ENCODE data around the gene STAMBP.

Gene STAMBP

DNA sequence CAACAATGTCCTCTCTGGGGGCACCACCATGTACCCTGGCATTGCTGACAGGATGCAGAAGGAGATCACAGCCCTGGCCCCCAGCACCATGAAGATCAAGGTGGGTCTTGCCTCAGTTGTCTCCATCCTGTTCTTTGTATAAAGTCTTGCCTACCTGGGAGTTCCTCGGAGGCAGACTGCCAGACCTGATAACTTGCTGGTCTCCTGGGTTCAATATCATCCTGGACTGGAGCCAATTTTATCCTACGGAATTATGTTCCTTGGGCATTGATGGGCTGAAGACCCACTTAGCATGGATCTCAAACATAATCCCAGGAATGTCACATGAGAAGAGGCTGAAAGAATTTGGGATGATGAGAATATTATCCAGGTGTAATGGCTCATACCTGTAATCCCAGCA lies 87.9 kb downstream of the STAMBP start:
- TF ChIP-seq, protein P1, sequence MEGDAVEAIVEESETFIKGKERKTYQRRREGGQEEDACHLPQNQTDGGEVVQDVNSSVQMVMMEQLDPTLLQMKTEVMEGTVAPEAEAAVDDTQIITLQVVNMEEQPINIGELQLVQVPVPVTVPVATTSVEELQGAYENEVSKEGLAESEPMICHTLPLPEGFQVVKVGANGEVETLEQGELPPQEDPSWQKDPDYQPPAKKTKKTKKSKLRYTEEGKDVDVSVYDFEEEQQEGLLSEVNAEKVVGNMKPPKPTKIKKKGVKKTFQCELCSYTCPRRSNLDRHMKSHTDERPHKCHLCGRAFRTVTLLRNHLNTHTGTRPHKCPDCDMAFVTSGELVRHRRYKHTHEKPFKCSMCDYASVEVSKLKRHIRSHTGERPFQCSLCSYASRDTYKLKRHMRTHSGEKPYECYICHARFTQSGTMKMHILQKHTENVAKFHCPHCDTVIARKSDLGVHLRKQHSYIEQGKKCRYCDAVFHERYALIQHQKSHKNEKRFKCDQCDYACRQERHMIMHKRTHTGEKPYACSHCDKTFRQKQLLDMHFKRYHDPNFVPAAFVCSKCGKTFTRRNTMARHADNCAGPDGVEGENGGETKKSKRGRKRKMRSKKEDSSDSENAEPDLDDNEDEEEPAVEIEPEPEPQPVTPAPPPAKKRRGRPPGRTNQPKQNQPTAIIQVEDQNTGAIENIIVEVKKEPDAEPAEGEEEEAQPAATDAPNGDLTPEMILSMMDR (IDR thresholded peaks at IDR 0.05; ENCODE audit: low read depth, low read length) = no peak
- TF ChIP-seq EZH2phosphoT487 (IDR thresholded peaks at IDR 0.05; ENCODE audit: low read depth) = no peak
- Histone ChIP-seq H3K27me3 (ENCODE audit: low read depth, low read length) (no peaks in the 10 kb centered on the region), H4K20me1 (ENCODE audit: insufficient read depth, low read length) (no peaks in the 10 kb centered on the region), H3K4me1 (ENCODE audit: low read length) (no peaks in the 10 kb centered on the region), H3K27ac (ENCODE audit: low read length) (no peak overlapping the region), H3K9ac (ENCODE audit: low read length) (no peak overlapping the region), H3K9me3 (ENCODE audit: insufficient read depth, low read length) (no peaks in the 10 kb centered on the region), H3K4me2 (ENCODE audit: low read length) (no peak overlapping the region), H3K79me2 (ENCODE audit: low read length) (no peaks in the 10 kb centered on the region), H2AFZ (ENCODE audit: low read depth, low read length) (no peak overlapping the region), H3K36me3 (replicated peaks; ENCODE audit: low read depth, low read length) (peaks cover 68% of the 10 kb centered on the region), H3K4me3 (ENCODE audit: low read length) (no peak overlapping the region)

DNA sequence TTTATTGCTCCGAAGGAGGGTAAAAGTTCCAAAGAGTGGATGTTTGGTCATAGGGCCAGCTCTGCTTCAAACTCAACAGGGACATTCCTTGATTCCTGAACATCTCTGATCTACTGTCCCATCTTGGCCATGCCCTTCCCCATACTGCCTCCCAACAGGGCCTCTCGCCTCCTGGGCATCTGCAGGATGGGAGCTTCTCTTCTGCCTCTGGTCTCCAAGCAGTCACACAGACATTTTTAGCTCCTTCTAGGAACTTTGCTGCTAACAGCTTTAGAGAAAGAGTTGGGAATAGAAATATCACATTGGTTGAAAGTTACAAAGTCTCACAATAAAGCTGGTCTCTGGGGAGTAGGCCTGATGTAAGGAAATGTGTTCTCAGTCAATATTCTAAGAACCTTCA lies 88.5 kb downstream of the STAMBP start:
- no peak overlapping the region for H3K4me2 ChIP-seq (ENCODE audit: low read length)
- TF ChIP-seq, protein P1 (IDR thresholded peaks at IDR 0.05; ENCODE audit: low read depth, low read length) = no peak
- no peak for TF ChIP-seq EZH2phosphoT487 (IDR thresholded peaks at IDR 0.05; ENCODE audit: low read depth)

DNA sequence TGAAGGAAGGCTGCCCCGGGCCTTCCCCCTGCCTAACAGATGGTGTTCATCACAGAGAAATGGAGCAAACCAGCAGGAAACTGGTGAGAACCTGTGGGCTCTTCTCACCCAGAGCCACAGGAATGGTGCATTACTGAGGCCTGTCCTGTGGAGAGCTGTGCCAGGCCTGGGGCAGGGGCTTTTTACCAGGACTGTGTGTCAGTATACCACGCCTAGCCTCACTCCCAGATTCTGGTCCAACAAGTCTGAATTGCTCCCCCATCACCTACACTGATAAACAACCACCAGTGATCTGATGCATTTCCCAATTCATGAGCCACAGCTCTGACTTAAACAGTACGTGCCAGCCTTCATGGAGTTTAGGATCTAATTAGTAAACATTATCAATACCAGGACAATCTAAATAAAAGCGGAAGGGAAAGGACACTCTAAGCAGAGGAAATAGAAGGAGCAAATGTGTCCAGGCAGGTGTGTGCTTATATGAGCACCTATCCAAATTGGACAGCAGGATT lies 89.0 kb downstream of the STAMBP start:
- H3K27ac ChIP-seq (ENCODE audit: low read length) = no peak overlapping the region
- H3K9me3 ChIP-seq (ENCODE audit: insufficient read depth, low read length) = no peaks in the 10 kb centered on the region
- H3K79me2 ChIP-seq (ENCODE audit: low read length) = no peaks in the 10 kb centered on the region
- H3K4me1 ChIP-seq (ENCODE audit: low read length) = no peaks in the 10 kb centered on the region
- TF ChIP-seq, protein P1 (IDR thresholded peaks at IDR 0.05; ENCODE audit: low read depth, low read length) = no peak
- TF ChIP-seq EZH2phosphoT487 (IDR thresholded peaks at IDR 0.05; ENCODE audit: low read depth) = no peak
- no peak overlapping the region for H3K9ac ChIP-seq (ENCODE audit: low read length)
- no peaks in the 10 kb centered on the region for H3K27me3 ChIP-seq (ENCODE audit: low read depth, low read length)
- no peak overlapping the region for H2AFZ ChIP-seq (ENCODE audit: low read depth, low read length)
- peaks cover 59% of the 10 kb centered on the region for H3K36me3 ChIP-seq (replicated peaks; ENCODE audit: low read depth, low read length)
- H3K4me2 ChIP-seq (ENCODE audit: low read length) = no peak overlapping the region
- H3K4me3 ChIP-seq (ENCODE audit: low read length) = no peak overlapping the region
- H4K20me1 ChIP-seq (ENCODE audit: insufficient read depth, low read length) = no peaks in the 10 kb centered on the region

More for the DNA sequence above, 88.5 kb downstream of the STAMBP start:
- Histone ChIP-seq H3K4me3 (ENCODE audit: low read length) (no peak overlapping the region), H2AFZ (ENCODE audit: low read depth, low read length) (no peak overlapping the region), H3K27me3 (ENCODE audit: low read depth, low read length) (no peaks in the 10 kb centered on the region), H3K79me2 (ENCODE audit: low read length) (no peaks in the 10 kb centered on the region), H3K9ac (ENCODE audit: low read length) (no peak overlapping the region), H3K9me3 (ENCODE audit: insufficient read depth, low read length) (no peaks in the 10 kb centered on the region), H3K36me3 (replicated peaks; ENCODE audit: low read depth, low read length) (peaks cover 63% of the 10 kb centered on the region), H3K4me1 (ENCODE audit: low read length) (no peaks in the 10 kb centered on the region), H4K20me1 (ENCODE audit: insufficient read depth, low read length) (no peaks in the 10 kb centered on the region), H3K27ac (ENCODE audit: low read length) (no peak overlapping the region)

DNA sequence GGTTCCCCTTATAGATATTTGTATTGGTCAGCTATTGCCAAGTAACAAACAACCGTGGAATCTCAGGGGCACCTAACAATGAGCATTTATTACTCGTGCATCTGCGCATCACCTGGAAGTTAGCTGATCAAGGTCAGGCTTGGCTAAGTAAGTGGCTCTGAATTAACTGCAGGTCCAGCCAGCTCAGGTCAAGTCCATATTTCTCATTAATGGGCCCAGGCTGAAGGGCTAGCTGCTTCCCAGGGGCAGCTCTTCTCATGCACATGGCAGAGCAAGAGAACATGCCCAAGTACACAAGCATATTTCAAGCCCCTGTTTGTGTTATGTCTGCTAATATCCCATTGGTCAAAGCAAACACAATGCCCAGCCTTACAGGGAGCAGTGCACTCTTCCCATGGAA lies 90.1 kb downstream of the STAMBP start:
- Histone ChIP-seq H3K4me1 (ENCODE audit: low read length) (no peaks in the 10 kb centered on the region), H3K36me3 (replicated peaks; ENCODE audit: low read depth, low read length) (peaks cover 50% of the 10 kb centered on the region), H3K9me3 (ENCODE audit: insufficient read depth, low read length) (no peaks in the 10 kb centered on the region), H3K4me2 (ENCODE audit: low read length) (no peak overlapping the region), H4K20me1 (ENCODE audit: insufficient read depth, low read length) (no peaks in the 10 kb centered on the region), H3K79me2 (ENCODE audit: low read length) (no peaks in the 10 kb centered on the region), H3K27ac (ENCODE audit: low read length) (no peak overlapping the region), H2AFZ (ENCODE audit: low read depth, low read length) (no peak overlapping the region), H3K27me3 (ENCODE audit: low read depth, low read length) (no peaks in the 10 kb centered on the region), H3K9ac (ENCODE audit: low read length) (no peak overlapping the region), H3K4me3 (ENCODE audit: low read length) (no peak overlapping the region)
- TF ChIP-seq EZH2phosphoT487 (IDR thresholded peaks at IDR 0.05; ENCODE audit: low read depth) = no peak
- TF ChIP-seq, protein P1 (IDR thresholded peaks at IDR 0.05; ENCODE audit: low read depth, low read length) = no peak

All from OCI-LY3 (cell line).